ENCODE results near the gene PPP3R1. TPM values are rescaled to one million over a fixed set of nuclear protein-coding genes. Genes with fewer than 3 reads are reported as not detected.

PPP3R1 gene
- total and polyA plus RNA-seq, 9 of the 15 experiments (the other 6 are each of a cell fraction or from before 2014, with no cell fraction given), result 3.7 to 70.0 (median 24.8) TPM

DNA sequence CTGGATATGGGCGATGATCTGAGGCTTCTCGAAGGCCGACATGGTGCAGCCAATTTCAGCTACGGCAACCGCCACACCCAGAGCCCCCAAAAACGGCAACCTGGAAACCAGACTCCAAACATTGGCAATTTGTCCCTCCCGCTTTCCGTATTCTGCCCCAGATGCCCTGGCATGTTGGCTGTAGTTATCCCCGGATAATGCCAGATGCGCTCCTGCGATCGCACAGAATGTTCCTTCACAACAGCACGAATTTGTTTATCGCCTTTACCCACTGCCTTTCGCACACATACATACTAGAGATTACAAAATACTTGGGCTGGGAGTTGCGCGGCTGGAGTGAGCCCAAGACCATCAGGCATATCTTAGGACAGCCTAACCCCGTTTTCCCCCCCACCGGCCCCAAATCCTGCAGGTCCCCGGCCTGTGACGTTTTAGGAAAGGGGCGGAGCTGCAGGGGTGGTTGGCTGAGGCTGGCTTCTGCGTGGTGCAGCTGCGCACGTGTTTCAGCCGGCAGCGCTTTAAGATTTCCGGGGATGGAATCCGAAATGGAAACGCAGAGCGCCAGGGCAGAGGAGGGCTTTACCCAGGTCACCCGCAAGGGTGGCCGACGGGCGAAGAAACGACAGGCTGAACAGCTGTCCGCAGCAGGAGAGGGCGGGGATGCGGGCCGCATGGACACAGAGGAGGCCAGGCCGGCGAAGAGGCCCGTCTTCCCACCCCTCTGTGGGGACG lies 94.8 kb downstream of the PPP3R1 start, which contains the start of gene PNO1 (continued):
- 0 out of 2 replicates have a peak, but pooled peaks have one; percentile 12 for TF ChIP-seq ZBTB7A (IDR thresholded peaks at IDR 0.05; ENCODE audit: borderline replicate concordance, control insufficient read depth, low read depth, low read length)
- no peak for TF ChIP-seq ZFP1 (CRISPR knock-in tag; IDR thresholded peaks at IDR 0.05)
- no peak for TF ChIP-seq BRF1 (IDR thresholded peaks at IDR 0.05; ENCODE audit: borderline replicate concordance, extremely low read depth, insufficient read length)
- TF ChIP-seq ZNF253 (CRISPR knock-in tag; conservative IDR thresholded peaks at IDR 0.05), result no peak
- TF ChIP-seq BDP1 (IDR thresholded peaks at IDR 0.05; ENCODE audit: insufficient read depth, insufficient read length), result no peak
- no peak for TF ChIP-seq XRCC4 (IDR thresholded peaks at IDR 0.05; ENCODE audit: extremely low read depth, insufficient read depth, insufficient read length)
- peak; percentile 50 to 74 for TF ChIP-seq FOXK2 (conservative IDR thresholded peaks at IDR 0.05 in 1 of 2, IDR thresholded peaks at IDR 0.05 in 1 of 2; ENCODE audit: low read depth in 2 of 2)
- TF ChIP-seq ZNF140 (CRISPR knock-in tag; IDR thresholded peaks at IDR 0.05), result no peak
- TF ChIP-seq ZNF57 (CRISPR knock-in tag; IDR thresholded peaks at IDR 0.05), result no peak
- peak; percentile 37; the same call in 1 of the 2 replicates for TF ChIP-seq RFX5 (IDR thresholded peaks at IDR 0.05; ENCODE audit: low read depth, low read length)
- TF ChIP-seq NFRKB (IDR thresholded peaks at IDR 0.05; ENCODE audit: low read depth), result peak; percentile 74
- TF ChIP-seq, protein P1, sequence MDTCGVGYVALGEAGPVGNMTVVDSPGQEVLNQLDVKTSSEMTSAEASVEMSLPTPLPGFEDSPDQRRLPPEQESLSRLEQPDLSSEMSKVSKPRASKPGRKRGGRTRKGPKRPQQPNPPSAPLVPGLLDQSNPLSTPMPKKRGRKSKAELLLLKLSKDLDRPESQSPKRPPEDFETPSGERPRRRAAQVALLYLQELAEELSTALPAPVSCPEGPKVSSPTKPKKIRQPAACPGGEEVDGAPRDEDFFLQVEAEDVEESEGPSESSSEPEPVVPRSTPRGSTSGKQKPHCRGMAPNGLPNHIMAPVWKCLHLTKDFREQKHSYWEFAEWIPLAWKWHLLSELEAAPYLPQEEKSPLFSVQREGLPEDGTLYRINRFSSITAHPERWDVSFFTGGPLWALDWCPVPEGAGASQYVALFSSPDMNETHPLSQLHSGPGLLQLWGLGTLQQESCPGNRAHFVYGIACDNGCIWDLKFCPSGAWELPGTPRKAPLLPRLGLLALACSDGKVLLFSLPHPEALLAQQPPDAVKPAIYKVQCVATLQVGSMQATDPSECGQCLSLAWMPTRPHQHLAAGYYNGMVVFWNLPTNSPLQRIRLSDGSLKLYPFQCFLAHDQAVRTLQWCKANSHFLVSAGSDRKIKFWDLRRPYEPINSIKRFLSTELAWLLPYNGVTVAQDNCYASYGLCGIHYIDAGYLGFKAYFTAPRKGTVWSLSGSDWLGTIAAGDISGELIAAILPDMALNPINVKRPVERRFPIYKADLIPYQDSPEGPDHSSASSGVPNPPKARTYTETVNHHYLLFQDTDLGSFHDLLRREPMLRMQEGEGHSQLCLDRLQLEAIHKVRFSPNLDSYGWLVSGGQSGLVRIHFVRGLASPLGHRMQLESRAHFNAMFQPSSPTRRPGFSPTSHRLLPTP (IDR thresholded peaks at IDR 0.05; ENCODE audit: borderline replicate concordance, extremely low read depth, insufficient read length), result no peak
- TF ChIP-seq, protein P2, sequence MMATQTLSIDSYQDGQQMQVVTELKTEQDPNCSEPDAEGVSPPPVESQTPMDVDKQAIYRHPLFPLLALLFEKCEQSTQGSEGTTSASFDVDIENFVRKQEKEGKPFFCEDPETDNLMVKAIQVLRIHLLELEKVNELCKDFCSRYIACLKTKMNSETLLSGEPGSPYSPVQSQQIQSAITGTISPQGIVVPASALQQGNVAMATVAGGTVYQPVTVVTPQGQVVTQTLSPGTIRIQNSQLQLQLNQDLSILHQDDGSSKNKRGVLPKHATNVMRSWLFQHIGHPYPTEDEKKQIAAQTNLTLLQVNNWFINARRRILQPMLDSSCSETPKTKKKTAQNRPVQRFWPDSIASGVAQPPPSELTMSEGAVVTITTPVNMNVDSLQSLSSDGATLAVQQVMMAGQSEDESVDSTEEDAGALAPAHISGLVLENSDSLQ (IDR thresholded peaks at IDR 0.05), result no peak
- TF ChIP-seq, protein P3, sequence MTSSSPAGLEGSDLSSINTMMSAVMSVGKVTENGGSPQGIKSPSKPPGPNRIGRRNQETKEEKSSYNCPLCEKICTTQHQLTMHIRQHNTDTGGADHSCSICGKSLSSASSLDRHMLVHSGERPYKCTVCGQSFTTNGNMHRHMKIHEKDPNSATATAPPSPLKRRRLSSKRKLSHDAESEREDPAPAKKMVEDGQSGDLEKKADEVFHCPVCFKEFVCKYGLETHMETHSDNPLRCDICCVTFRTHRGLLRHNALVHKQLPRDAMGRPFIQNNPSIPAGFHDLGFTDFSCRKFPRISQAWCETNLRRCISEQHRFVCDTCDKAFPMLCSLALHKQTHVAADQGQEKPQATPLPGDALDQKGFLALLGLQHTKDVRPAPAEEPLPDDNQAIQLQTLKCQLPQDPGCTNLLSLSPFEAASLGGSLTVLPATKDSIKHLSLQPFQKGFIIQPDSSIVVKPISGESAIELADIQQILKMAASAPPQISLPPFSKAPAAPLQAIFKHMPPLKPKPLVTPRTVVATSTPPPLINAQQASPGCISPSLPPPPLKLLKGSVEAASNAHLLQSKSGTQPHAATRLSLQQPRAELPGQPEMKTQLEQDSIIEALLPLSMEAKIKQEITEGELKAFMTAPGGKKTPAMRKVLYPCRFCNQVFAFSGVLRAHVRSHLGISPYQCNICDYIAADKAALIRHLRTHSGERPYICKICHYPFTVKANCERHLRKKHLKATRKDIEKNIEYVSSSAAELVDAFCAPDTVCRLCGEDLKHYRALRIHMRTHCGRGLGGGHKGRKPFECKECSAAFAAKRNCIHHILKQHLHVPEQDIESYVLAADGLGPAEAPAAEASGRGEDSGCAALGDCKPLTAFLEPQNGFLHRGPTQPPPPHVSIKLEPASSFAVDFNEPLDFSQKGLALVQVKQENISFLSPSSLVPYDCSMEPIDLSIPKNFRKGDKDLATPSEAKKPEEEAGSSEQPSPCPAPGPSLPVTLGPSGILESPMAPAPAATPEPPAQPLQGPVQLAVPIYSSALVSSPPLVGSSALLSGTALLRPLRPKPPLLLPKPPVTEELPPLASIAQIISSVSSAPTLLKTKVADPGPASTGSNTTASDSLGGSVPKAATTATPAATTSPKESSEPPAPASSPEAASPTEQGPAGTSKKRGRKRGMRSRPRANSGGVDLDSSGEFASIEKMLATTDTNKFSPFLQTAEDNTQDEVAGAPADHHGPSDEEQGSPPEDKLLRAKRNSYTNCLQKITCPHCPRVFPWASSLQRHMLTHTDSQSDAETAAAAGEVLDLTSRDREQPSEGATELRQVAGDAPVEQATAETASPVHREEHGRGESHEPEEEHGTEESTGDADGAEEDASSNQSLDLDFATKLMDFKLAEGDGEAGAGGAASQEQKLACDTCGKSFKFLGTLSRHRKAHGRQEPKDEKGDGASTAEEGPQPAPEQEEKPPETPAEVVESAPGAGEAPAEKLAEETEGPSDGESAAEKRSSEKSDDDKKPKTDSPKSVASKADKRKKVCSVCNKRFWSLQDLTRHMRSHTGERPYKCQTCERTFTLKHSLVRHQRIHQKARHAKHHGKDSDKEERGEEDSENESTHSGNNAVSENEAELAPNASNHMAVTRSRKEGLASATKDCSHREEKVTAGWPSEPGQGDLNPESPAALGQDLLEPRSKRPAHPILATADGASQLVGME (CRISPR knock-in tag; IDR thresholded peaks at IDR 0.05), result 0 out of 2 replicates have a peak, but pooled peaks have one; percentile 36
- no peak for TF ChIP-seq RFX7 (CRISPR knock-in tag; IDR thresholded peaks at IDR 0.05)
- TF ChIP-seq ZNF124 (CRISPR knock-in tag; IDR thresholded peaks at IDR 0.05), result no peak
- TF ChIP-seq ZNF133 (CRISPR knock-in tag; IDR thresholded peaks at IDR 0.05), result no peak
- TF ChIP-seq ARID2 (IDR thresholded peaks at IDR 0.05), result no peak
- no peak for TF ChIP-seq TGIF2 (CRISPR knock-in tag; IDR thresholded peaks at IDR 0.05)

All from K562 (cell line).